ENCODE results near the gene ENC1. TPM values are rescaled to one million over a fixed set of nuclear protein-coding genes. Genes with fewer than 3 reads are reported as not detected.

Gene ENC1
- total and polyA plus RNA-seq, 2 experiments from 2014 or later, result 14.6 to 15.3 TPM

DNA sequence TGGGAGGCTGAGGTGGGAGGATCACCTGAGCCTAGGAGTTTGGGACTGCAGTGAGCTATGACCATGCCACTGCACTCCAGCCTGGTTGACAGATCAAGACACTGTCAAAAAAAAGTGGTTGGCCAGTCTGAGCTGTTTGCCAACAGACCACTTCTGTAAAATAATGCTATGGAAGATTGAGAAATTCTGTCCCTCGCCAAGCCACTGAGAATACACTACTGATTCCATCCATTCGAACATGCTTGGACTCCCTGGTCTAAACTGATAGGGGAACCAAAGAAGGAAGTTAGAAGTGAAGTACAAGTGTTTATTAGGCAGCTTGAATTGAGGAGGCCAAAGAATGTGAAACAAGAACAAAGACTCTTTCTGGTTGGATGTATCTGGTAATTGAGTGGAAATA, 27.2 kb downstream of the ENC1 start:
- no peak overlapping the region for H2AFZ ChIP-seq
- H3K36me3 ChIP-seq (ENCODE audit: low read depth), result no peaks in the 10 kb centered on the region
- in situ Hi-C loops (cut with MboI), result no loop called here
- H3K4me3 ChIP-seq, result no peak overlapping the region
- H3K9me2 ChIP-seq (ENCODE audit: insufficient read depth), result no peaks in the 10 kb centered on the region
- DNase-seq, result no peak
- H3K9me3 ChIP-seq (ENCODE audit: low read depth), result no peaks in the 10 kb centered on the region
- H3K79me2 ChIP-seq (ENCODE audit: insufficient read depth), result no peaks in the 10 kb centered on the region
- no peak overlapping the region for H3K27ac ChIP-seq
- H3K4me1 ChIP-seq (ENCODE audit: insufficient read depth), result no peaks in the 10 kb centered on the region
- no peaks in the 10 kb centered on the region for H4K20me1 ChIP-seq (ENCODE audit: insufficient read depth)
- TF ChIP-seq EZH2 (IDR thresholded peaks at IDR 0.05; ENCODE audit: insufficient read depth, poor library complexity, severe bottlenecking) (no peak), EZH2phosphoT487 (IDR thresholded peaks at IDR 0.05; ENCODE audit: insufficient read depth, low read depth) (no peak)
- H3K4me2 ChIP-seq (ENCODE audit: unreplicated experiment), result no peak overlapping the region
- 85 to 87% methylated on average over 2 of the region's 2 CpGs for WGBS, 2 experiments (ENCODE audit: low coverage in 1 of 2, low lambda C conversion rate in 2 of 2, missing lambda C conversion rate in 2 of 2)
- no peak overlapping the region for H3K9ac ChIP-seq
- H3F3A ChIP-seq (ENCODE audit: insufficient read depth), result no peaks in the 10 kb centered on the region
- no peaks in the 10 kb centered on the region; the same call in 1 of the 2 replicates for H3K27me3 ChIP-seq (replicated peaks; ENCODE audit: insufficient read depth)

DNA sequence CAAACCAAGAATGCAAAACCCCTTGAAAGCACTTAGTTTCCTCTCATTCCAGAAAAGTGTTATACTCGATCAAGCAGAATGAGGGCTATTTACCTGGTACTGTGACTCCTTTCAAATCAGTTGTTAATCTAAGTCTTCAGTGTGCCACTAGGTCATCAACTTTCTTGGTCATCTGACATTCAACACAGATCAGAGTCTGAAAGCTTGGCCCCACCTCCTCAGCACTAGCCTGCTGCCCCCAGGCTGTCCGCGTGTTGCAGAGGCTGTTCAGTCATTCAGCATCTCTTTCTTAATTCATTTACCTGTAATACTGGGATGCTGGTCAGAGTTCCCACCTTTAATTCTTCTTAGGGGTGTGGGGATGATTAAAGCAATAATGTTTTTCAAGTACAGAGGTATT, 28.5 kb downstream of the ENC1 start:
- H3K27me3 ChIP-seq (replicated peaks; ENCODE audit: insufficient read depth), result no peaks in the 10 kb centered on the region
- no peak overlapping the region for H3K9ac ChIP-seq
- no peaks in the 10 kb centered on the region for H3K79me2 ChIP-seq (ENCODE audit: insufficient read depth)
- in situ Hi-C loops (cut with MboI), result no loop called here
- TF ChIP-seq EZH2 (IDR thresholded peaks at IDR 0.05; ENCODE audit: insufficient read depth, poor library complexity, severe bottlenecking) (no peak), EZH2phosphoT487 (IDR thresholded peaks at IDR 0.05; ENCODE audit: insufficient read depth, low read depth) (no peak)
- no peaks in the 10 kb centered on the region for H3F3A ChIP-seq (ENCODE audit: insufficient read depth)
- WGBS, 2 experiments (ENCODE audit: low coverage in 1 of 2, low lambda C conversion rate in 2 of 2, missing lambda C conversion rate in 2 of 2), result 92 to 100% methylated on average over 3 of the region's 3 CpGs
- no peaks in the 10 kb centered on the region for H3K4me1 ChIP-seq (ENCODE audit: insufficient read depth)
- no peak overlapping the region for H3K4me3 ChIP-seq
- no peak overlapping the region for H3K27ac ChIP-seq
- no peak overlapping the region for H2AFZ ChIP-seq
- no peak for DNase-seq
- no peaks in the 10 kb centered on the region for H4K20me1 ChIP-seq (ENCODE audit: insufficient read depth)
- no peak overlapping the region for H3K4me2 ChIP-seq (ENCODE audit: unreplicated experiment)
- no peaks in the 10 kb centered on the region for H3K36me3 ChIP-seq (ENCODE audit: low read depth)
- H3K9me3 ChIP-seq (ENCODE audit: low read depth), result no peaks in the 10 kb centered on the region
- H3K9me2 ChIP-seq (ENCODE audit: insufficient read depth), result no peaks in the 10 kb centered on the region

DNA sequence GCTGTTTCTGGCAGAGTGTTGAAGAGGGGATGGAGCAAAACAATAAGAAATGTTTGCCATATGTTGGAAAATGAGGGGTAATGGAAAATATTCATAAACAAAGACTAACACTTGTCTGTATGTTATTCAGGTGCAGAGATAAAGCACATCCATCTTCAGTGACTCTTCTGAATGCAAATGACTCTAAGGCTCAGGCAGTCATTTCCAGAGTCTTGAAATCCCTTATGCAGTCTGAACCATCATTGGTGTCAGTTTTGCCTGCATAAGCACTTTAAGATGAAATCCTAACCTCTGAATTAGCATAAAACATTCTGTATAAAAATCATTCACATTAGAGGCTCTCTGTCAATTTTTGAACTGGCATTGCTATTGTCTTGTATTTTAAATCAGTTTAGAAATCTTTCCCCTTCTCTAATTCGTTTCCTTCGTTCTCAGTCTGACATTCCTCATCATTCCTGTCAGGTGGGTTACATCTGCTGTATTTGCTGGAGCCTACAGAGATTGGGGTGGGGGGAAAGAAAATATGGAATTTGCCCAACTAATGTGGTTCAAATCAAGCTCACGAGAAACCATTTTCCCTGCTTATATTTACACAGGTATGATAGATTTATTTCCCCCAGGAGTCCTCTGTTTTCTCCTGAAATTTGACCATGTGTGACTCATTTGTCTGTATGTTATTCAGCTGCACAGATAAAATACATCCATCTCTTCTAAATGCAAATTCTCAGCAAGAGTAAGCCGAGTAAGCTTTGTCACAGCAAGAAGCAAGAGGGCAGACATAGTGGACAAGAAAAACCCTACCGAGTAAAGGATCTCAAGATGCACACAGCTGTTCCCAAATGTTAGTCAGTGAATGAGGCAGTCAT, 31.6 kb downstream of the ENC1 start:
- no peak overlapping the region for H3K27ac ChIP-seq
- H3K4me2 ChIP-seq (ENCODE audit: unreplicated experiment), result no peak overlapping the region
- TF ChIP-seq EZH2 (IDR thresholded peaks at IDR 0.05; ENCODE audit: insufficient read depth, poor library complexity, severe bottlenecking) (no peak), EZH2phosphoT487 (IDR thresholded peaks at IDR 0.05; ENCODE audit: insufficient read depth, low read depth) (no peak)
- H3K36me3 ChIP-seq (ENCODE audit: low read depth), result no peaks in the 10 kb centered on the region
- H3K9ac ChIP-seq, result no peak overlapping the region
- H2AFZ ChIP-seq, result no peak overlapping the region
- DNase-seq, result no peak
- H3K4me3 ChIP-seq, result no peak overlapping the region
- in situ Hi-C loops (cut with MboI), result no loop called here
- no peaks in the 10 kb centered on the region for H3K27me3 ChIP-seq (replicated peaks; ENCODE audit: insufficient read depth)
- no peaks in the 10 kb centered on the region for H3K9me3 ChIP-seq (ENCODE audit: low read depth)
- H3K79me2 ChIP-seq (ENCODE audit: insufficient read depth), result no peaks in the 10 kb centered on the region
- no peaks in the 10 kb centered on the region for H3F3A ChIP-seq (ENCODE audit: insufficient read depth)
- no peaks in the 10 kb centered on the region for H3K4me1 ChIP-seq (ENCODE audit: insufficient read depth)
- 68% methylated on average over 5 of the region's 5 CpGs for WGBS, 2 experiments (ENCODE audit: low coverage in 1 of 2, low lambda C conversion rate in 2 of 2, missing lambda C conversion rate in 2 of 2)
- H4K20me1 ChIP-seq (ENCODE audit: insufficient read depth), result no peaks in the 10 kb centered on the region
- no peaks in the 10 kb centered on the region for H3K9me2 ChIP-seq (ENCODE audit: insufficient read depth)

DNA sequence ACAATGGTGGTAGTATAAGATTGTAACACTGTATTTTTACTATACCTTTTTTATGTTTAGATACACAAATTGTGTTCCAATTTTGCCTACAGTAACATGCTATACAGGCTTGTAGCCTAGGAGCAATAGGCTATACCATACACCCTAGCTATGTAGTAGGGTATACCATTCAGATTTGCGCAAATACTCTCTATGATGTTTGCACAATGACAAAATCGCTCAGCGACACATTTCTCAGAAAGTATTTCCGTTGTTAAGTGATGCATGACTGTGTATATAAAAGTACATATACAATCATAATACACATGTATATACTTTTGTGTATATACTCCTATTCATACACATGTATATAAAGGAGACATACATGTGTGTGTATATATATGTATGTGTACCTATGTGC, 34.8 kb downstream of the ENC1 start:
- Histone ChIP-seq H3F3A (ENCODE audit: insufficient read depth) (no peaks in the 10 kb centered on the region), H3K79me2 (ENCODE audit: insufficient read depth) (no peaks in the 10 kb centered on the region), H4K20me1 (ENCODE audit: insufficient read depth) (no peaks in the 10 kb centered on the region), H3K27me3 (replicated peaks; ENCODE audit: insufficient read depth) (no peaks in the 10 kb centered on the region), H2AFZ (no peak overlapping the region), H3K4me2 (ENCODE audit: unreplicated experiment) (no peak overlapping the region), H3K9me2 (ENCODE audit: insufficient read depth) (no peaks in the 10 kb centered on the region), H3K27ac (no peak overlapping the region), H3K9ac (no peak overlapping the region), H3K4me1 (ENCODE audit: insufficient read depth) (no peaks in the 10 kb centered on the region), H3K36me3 (ENCODE audit: low read depth) (no peaks in the 10 kb centered on the region), H3K4me3 (no peak overlapping the region), H3K9me3 (ENCODE audit: low read depth) (no peaks in the 10 kb centered on the region)
- no peak for DNase-seq
- in situ Hi-C loops (cut with MboI), result no loop called here
- WGBS, 2 experiments (ENCODE audit: low coverage in 1 of 2, low lambda C conversion rate in 2 of 2, missing lambda C conversion rate in 2 of 2), result 92 to 96% methylated on average over 4 of the region's 4 CpGs
- TF ChIP-seq EZH2 (IDR thresholded peaks at IDR 0.05; ENCODE audit: insufficient read depth, poor library complexity, severe bottlenecking) (no peak), EZH2phosphoT487 (IDR thresholded peaks at IDR 0.05; ENCODE audit: insufficient read depth, low read depth) (no peak)
